ENCODE measurements around the gene RBFA.

DNA sequence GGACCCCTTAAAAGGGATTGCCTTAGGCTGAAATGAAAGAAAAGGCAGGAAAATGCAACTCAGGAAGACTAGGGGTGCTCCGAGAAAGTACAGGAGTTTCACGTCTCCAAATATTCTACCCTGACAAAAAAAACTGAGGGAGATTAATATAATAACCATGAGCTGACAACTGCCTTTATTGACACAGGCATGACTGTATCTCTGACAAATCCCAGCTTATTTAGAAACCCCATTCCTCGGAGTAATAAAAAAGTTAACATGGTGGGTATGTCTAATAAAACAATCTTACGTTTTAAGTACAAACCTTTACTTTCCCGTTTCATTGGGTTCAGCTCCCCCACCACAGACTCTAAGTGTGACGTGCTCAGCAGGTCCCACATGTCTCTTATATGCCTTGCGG lies 7.9 kb upstream of the RBFA start:
- TF ChIP-seq OSR2 (tag by site-specific recombination; IDR thresholded peaks at IDR 0.05) (no peak), ZBTB17 (tag by site-specific recombination; IDR thresholded peaks at IDR 0.05) (no peak), ZFHX2 (tag by site-specific recombination; conservative IDR thresholded peaks at IDR 0.05) (no peak), ZNF335 (tag by site-specific recombination; conservative IDR thresholded peaks at IDR 0.05) (no peak), ZSCAN30 (tag by site-specific recombination; IDR thresholded peaks at IDR 0.05) (no peak)
- TF ChIP-seq, protein P1, sequence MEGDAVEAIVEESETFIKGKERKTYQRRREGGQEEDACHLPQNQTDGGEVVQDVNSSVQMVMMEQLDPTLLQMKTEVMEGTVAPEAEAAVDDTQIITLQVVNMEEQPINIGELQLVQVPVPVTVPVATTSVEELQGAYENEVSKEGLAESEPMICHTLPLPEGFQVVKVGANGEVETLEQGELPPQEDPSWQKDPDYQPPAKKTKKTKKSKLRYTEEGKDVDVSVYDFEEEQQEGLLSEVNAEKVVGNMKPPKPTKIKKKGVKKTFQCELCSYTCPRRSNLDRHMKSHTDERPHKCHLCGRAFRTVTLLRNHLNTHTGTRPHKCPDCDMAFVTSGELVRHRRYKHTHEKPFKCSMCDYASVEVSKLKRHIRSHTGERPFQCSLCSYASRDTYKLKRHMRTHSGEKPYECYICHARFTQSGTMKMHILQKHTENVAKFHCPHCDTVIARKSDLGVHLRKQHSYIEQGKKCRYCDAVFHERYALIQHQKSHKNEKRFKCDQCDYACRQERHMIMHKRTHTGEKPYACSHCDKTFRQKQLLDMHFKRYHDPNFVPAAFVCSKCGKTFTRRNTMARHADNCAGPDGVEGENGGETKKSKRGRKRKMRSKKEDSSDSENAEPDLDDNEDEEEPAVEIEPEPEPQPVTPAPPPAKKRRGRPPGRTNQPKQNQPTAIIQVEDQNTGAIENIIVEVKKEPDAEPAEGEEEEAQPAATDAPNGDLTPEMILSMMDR (tag by site-specific recombination; IDR thresholded peaks at IDR 0.05) = no peak
- TF ChIP-seq, protein P2, sequence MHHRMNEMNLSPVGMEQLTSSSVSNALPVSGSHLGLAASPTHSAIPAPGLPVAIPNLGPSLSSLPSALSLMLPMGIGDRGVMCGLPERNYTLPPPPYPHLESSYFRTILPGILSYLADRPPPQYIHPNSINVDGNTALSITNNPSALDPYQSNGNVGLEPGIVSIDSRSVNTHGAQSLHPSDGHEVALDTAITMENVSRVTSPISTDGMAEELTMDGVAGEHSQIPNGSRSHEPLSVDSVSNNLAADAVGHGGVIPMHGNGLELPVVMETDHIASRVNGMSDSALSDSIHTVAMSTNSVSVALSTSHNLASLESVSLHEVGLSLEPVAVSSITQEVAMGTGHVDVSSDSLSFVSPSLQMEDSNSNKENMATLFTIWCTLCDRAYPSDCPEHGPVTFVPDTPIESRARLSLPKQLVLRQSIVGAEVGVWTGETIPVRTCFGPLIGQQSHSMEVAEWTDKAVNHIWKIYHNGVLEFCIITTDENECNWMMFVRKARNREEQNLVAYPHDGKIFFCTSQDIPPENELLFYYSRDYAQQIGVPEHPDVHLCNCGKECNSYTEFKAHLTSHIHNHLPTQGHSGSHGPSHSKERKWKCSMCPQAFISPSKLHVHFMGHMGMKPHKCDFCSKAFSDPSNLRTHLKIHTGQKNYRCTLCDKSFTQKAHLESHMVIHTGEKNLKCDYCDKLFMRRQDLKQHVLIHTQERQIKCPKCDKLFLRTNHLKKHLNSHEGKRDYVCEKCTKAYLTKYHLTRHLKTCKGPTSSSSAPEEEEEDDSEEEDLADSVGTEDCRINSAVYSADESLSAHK (tag by site-specific recombination; IDR thresholded peaks at IDR 0.05) = no peak
